K562 (cell line): Measurements from ENCODE around the gene TEKT2. TPM values are rescaled to one million over a fixed set of nuclear protein-coding genes. Genes with fewer than 3 reads are reported as not detected.

ENCODE experiments used
- CREB5 ChIP-seq: fragments of 250-450 bp; sonication (Bioruptor Pico); IDR thresholded peaks from 2 replicates; pipeline ENCODE4 v1.5.0; 2020; ENCODE audit warnings: mild to moderate bottlenecking
- ELK1 ChIP-seq: sonication (generic); formaldehyde crosslinking; IDR thresholded peaks from 2 replicates; pipeline ENCODE4 v1.8.1; 2022; ENCODE audit warnings: missing genetic modification reagents
- ELK3 ChIP-seq: fragments of 450-650 bp; formaldehyde crosslinking; IDR thresholded peaks from 2 replicates; pipeline ENCODE4 v1.4.0; 2020; ENCODE audit warnings: mild to moderate bottlenecking
- ETS2 ChIP-seq: IDR thresholded peaks from 2 replicates; pipeline ENCODE4 v1.6.1; 2016; ENCODE audit warnings: borderline replicate concordance, missing genetic modification characterization, mild to moderate bottlenecking, moderate library complexity, missing compliant biosample characterization; ENCODE audit not compliant: poor library complexity, severe bottlenecking
- HDAC1 ChIP-seq, 2 experiments: fragments of 450-650 bp; IDR thresholded peaks; 2 replicates each; pipeline ENCODE4 v1.6.1; 2016 to 2017; ENCODE audit warnings: inconsistent platforms in 1 of 2, mild to moderate bottlenecking in 1 of 2, moderate library complexity in 1 of 2
- HNRNPUL1 ChIP-seq: fragments of 200-400 bp; formaldehyde crosslinking; IDR thresholded peaks from 2 replicates; pipeline ENCODE4 v1.6.1; 2017; ENCODE audit warnings: low read length
- KAT7 ChIP-seq: sonication (generic); formaldehyde crosslinking; IDR thresholded peaks from 2 replicates; pipeline ENCODE4 v1.8.0; 2022; ENCODE audit warnings: missing genetic modification reagents, mild to moderate bottlenecking, borderline replicate concordance
- MEF2A ChIP-seq: IDR thresholded peaks from 2 replicates; pipeline ENCODE4 v1.6.1; 2011; ENCODE audit warnings: low read depth, mild to moderate bottlenecking, low read length, moderate library complexity; ENCODE audit not compliant: control insufficient read depth
- NFIX ChIP-seq: fragments of 250-450 bp; sonication (Bioruptor Pico); IDR thresholded peaks from 2 replicates; pipeline ENCODE4 v1.4.0; 2020; ENCODE audit warnings: low read depth, mild to moderate bottlenecking, moderate library complexity
- PBX2 ChIP-seq, 2 experiments: IDR thresholded peaks in 1 of 2; conservative IDR thresholded peaks in 1 of 2; 2 replicates each; pipeline ENCODE4 v1.6.1; 2016; ENCODE audit warnings: low read depth in 2 of 2, mild to moderate bottlenecking in 1 of 2, missing compliant biosample characterization in 1 of 2, missing genetic modification characterization in 1 of 2, moderate library complexity in 1 of 2
- SIN3A ChIP-seq, 2 experiments: fragments of 150-350 bp in 1 of 2; IDR thresholded peaks; 2 replicates each; pipeline ENCODE4 v1.6.1; 2011 to 2016; ENCODE audit warnings: borderline replicate concordance in 2 of 2, low read depth in 2 of 2, low read length in 2 of 2, mild to moderate bottlenecking in 2 of 2, moderate library complexity in 2 of 2; ENCODE audit not compliant: control insufficient read depth in 1 of 2
- SPI1 ChIP-seq: IDR thresholded peaks from 2 replicates; pipeline ENCODE4 v1.6.1; 2011; ENCODE audit warnings: low read depth, low read length, control low read depth, borderline replicate concordance
- STAT6 ChIP-seq: sonication (generic); formaldehyde crosslinking; IDR thresholded peaks from 2 replicates; pipeline ENCODE4 v1.8.1; 2023; ENCODE audit warnings: mild to moderate bottlenecking, missing genetic modification reagents
- TAF7 ChIP-seq: fragments of 450-650 bp; IDR thresholded peaks from 2 replicates; pipeline ENCODE4 v1.6.1; 2016; ENCODE audit warnings: missing genetic modification characterization, missing compliant biosample characterization
- ZBTB7A ChIP-seq: IDR thresholded peaks from 2 replicates; pipeline ENCODE4 v1.6.1; 2011; ENCODE audit warnings: low read depth, mild to moderate bottlenecking, low read length, moderate library complexity, borderline replicate concordance; ENCODE audit not compliant: control insufficient read depth
- ZFP36 ChIP-seq: fragments of 150-350 bp; IDR thresholded peaks from 2 replicates; pipeline ENCODE4 v1.6.1; 2018; ENCODE audit warnings: low read length, low read depth; ENCODE audit not compliant: partially characterized antibody
- polyA plus RNA-seq, 8 experiments: library from polyadenylated mRNA; depleted of rRNA in 4 of 8; stranded (reverse) in 5 of 8; unstranded in 3 of 8; fragments of >200 nt; fragmentation: Nextera tagmentation in 2 of 8; fragmentation: Illumina TruSeq in 1 of 8; extraction: Ambion mirVana in 2 of 8; extraction: Trizol in 1 of 8; gene quantifications; 2 replicates each; pipeline versions ENCODE4 v1.2.1 to v1.2.3, GENCODE V29; 2011 to 2014; ENCODE audit warnings: inconsistent platforms in 1 of 8, missing spikeins in 1 of 8
- total RNA-seq, 7 experiments: library from RNA; depleted of rRNA in 6 of 7; stranded (reverse); fragments of >200 nt in 6 of 7; fragmentation: Illumina TruSeq in 2 of 7; extraction: Trizol in 2 of 7; gene quantifications; 2 replicates each; pipeline versions ENCODE4 v1.2.1 to v1.2.3, GENCODE V29; 2011 to 2021; ENCODE audit warnings: low replicate concordance in 1 of 7

TEKT2 gene
- total and polyA plus RNA-seq, 9 of the 15 experiments (the other 6 are each of a cell fraction or from before 2014, with no cell fraction given), result 0.06 to 0.94 (median 0.30) TPM; not detected in 1

GRCh38 chr1:36126797-36127500, 43.1 kb downstream of the TEKT2 start (continued):
- no peak for TF ChIP-seq PBX2 (CRISPR knock-in tag; IDR thresholded peaks at IDR 0.05; ENCODE audit: low read depth)
- no peak for TF ChIP-seq PBX2 (tag; conservative IDR thresholded peaks at IDR 0.05; ENCODE audit: low read depth)
- no peak for TF ChIP-seq MEF2A
- no peak for TF ChIP-seq HNRNPUL1
- no peak for TF ChIP-seq KAT7 (CRISPR knock-in tag)
- no peak for TF ChIP-seq TAF7 (tag)
- TF ChIP-seq SIN3A (IDR thresholded peaks at IDR 0.05; ENCODE audit: borderline replicate concordance in 2 of 2, control insufficient read depth in 1 of 2, low read depth in 2 of 2, low read length in 2 of 2), result no peak
- TF ChIP-seq ETS2 (tag), result no peak
- TF ChIP-seq ELK3, result no peak
- TF ChIP-seq SPI1, result no peak
- TF ChIP-seq STAT6 (CRISPR knock-in tag), result no peak
- no peak for TF ChIP-seq ELK1 (CRISPR knock-in tag)
- TF ChIP-seq CREB5 (CRISPR knock-in tag), result no peak
- TF ChIP-seq ZFP36, result no peak
- no peak for TF ChIP-seq NFIX (CRISPR knock-in tag)
- TF ChIP-seq HDAC1 (IDR thresholded peaks at IDR 0.05), result no peak
- TF ChIP-seq ZBTB7A, result 0 out of 2 replicates have a peak, but pooled peaks have one; percentile 10
